ENCODE data around the gene ZNF469. TPM values are rescaled to one million over a fixed set of nuclear protein-coding genes. Genes with fewer than 3 reads are reported as not detected.
A peak's percentile ranks its signal among the peaks of the same experiment; 100 is the strongest.

The ZNF469 gene
- total RNA-seq, 1 experiment from 2014 or later, result 0.32 TPM

GRCh38 chr16:88346680-88347505 lies 35.9 kb upstream of the ZNF469 start:
- DNase-seq (ENCODE audit: low read depth), result no peak

GRCh38 chr16:88347656-88348376 lies 34.9 kb upstream of the ZNF469 start:
- no peak for DNase-seq (ENCODE audit: low read depth)

- no peak for DNase-seq (ENCODE audit: low read depth)
These were observed 34.2 kb upstream of the ZNF469 start for GRCh38 chr16:88348377-88349152.

GRCh38 chr16:88349153-88349902 lies 33.4 kb upstream of the ZNF469 start:
- no peak for DNase-seq (ENCODE audit: low read depth)

GRCh38 chr16:88349903-88350900 lies 32.6 kb upstream of the ZNF469 start:
- no peak for DNase-seq (ENCODE audit: low read depth)

- DNase-seq (ENCODE audit: low read depth), result no peak
These were observed 31.8 kb upstream of the ZNF469 start for GRCh38 chr16:88350922-88351321.

- no peak for DNase-seq (ENCODE audit: low read depth)
These were observed 31.2 kb upstream of the ZNF469 start for GRCh38 chr16:88351491-88352101.

- DNase-seq (ENCODE audit: low read depth), result peak; percentile 31
These were observed 30.2 kb upstream of the ZNF469 start for GRCh38 chr16:88352261-88353200.

- DNase-seq (ENCODE audit: low read depth), result no peak
These were observed 29.5 kb upstream of the ZNF469 start for GRCh38 chr16:88353232-88353631.

GRCh38 chr16:88353691-88354090 lies 29.1 kb upstream of the ZNF469 start:
- DNase-seq (ENCODE audit: low read depth), result no peak

- no peak for DNase-seq (ENCODE audit: low read depth)
These were observed 28.3 kb upstream of the ZNF469 start for GRCh38 chr16:88354229-88355092.

GRCh38 chr16:88355093-88355388 lies 27.7 kb upstream of the ZNF469 start:
- DNase-seq (ENCODE audit: low read depth), result no peak

GRCh38 chr16:88355389-88356123 lies 27.2 kb upstream of the ZNF469 start:
- DNase-seq (ENCODE audit: low read depth), result no peak

GRCh38 chr16:88356124-88356726 lies 26.5 kb upstream of the ZNF469 start:
- DNase-seq (ENCODE audit: low read depth), result no peak

- no peak for DNase-seq (ENCODE audit: low read depth)
These were observed 26.0 kb upstream of the ZNF469 start for GRCh38 chr16:88356727-88357199.

- no peak for DNase-seq (ENCODE audit: low read depth)
These were observed 25.3 kb upstream of the ZNF469 start for GRCh38 chr16:88357317-88358022.

Measured in M059J (cell line).